Activated CD4-positive, alpha-beta T cell treated with anti-CD3 and anti-CD28 coated beads for 4 hours (primary cell): ENCODE data around the gene GBF1.
A peak's percentile ranks its signal among the peaks of the same experiment; 100 is the strongest.
"Not testable (repeated sequence)": the region's sequence is repeated elsewhere in the genome, so short reads cannot be mapped to it uniquely, and the experiment has no call there.

Experiments used
- DNase-seq, 2 donors: peaks; one replicate each; pipeline ENCODE4 v3.0.0-alpha.2; 2020

Gene GBF1, protein sequence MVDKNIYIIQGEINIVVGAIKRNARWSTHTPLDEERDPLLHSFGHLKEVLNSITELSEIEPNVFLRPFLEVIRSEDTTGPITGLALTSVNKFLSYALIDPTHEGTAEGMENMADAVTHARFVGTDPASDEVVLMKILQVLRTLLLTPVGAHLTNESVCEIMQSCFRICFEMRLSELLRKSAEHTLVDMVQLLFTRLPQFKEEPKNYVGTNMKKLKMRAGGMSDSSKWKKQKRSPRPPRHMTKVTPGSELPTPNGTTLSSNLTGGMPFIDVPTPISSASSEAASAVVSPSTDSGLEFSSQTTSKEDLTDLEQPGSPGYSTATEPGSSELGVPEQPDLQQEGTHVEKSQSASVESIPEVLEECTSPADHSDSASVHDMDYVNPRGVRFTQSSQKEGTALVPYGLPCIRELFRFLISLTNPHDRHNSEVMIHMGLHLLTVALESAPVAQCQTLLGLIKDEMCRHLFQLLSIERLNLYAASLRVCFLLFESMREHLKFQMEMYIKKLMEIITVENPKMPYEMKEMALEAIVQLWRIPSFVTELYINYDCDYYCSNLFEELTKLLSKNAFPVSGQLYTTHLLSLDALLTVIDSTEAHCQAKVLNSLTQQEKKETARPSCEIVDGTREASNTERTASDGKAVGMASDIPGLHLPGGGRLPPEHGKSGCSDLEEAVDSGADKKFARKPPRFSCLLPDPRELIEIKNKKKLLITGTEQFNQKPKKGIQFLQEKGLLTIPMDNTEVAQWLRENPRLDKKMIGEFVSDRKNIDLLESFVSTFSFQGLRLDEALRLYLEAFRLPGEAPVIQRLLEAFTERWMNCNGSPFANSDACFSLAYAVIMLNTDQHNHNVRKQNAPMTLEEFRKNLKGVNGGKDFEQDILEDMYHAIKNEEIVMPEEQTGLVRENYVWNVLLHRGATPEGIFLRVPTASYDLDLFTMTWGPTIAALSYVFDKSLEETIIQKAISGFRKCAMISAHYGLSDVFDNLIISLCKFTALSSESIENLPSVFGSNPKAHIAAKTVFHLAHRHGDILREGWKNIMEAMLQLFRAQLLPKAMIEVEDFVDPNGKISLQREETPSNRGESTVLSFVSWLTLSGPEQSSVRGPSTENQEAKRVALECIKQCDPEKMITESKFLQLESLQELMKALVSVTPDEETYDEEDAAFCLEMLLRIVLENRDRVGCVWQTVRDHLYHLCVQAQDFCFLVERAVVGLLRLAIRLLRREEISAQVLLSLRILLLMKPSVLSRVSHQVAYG (N-terminal part only)

DNA sequence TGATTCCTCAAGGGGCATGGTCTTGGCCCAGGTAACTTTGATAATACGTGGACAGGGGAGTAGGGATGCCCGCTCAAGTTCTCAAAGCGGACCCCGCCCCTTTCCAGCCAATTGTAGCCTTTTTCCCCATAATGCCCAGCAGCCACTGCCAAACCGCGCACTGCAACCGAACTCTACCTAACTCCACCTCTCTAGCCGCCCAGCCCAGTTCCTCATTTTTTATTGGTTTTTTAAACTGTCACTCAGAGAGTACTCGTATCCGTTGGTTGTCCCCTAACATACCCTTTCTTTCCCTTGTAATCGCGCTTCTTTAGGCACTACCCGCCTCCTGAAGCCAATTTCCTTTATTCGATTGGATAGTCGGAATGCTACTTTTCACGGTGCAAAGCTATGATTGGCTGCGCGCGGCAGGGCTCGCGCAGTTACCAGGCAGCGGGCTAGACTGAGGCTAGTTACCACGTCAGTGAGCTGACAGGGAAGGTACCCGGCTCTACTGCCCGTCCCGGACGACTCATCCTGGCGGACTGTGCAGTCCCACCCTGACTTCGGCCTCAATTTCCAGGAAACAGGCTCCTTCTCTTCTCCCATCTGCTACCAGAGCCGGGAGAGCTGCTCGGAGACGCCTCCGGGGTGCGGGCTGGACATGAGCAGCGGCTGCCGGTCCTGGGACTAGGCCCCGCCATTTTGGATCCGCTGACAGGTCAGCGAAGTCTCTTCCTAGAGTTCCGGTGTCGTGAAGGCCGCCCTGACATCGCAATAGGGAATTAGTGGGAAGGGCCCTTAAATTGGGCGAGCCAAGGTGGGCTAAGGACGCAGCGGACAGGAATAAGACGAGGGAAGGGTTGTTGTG is at the start of gene GBF1:
GBF1 (plus strand) TSS at position 451 of the 850 bp plus-strand sequence. CDS start 13,407 bp downstream, outside the sequence.
- peak; percentile 83 for DNase-seq

DNA sequence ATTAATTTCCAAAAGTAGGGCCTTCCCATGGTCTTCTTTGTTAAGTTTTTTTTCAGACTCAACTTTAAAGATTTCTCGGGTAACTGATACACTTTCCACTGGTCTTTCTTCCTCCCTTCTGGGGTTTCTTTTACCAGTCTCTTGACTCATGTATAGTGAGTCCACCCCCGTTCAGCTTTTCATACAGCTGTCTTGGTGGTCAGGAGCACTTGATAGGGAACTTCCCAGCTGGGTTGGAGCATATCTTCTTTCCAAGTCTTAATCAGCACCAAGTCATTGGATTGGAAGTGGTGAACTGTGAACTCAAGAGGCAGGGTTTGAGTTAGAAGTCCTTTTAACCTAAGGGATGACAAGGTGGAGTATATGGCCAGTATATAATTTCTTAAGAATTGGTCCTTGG is 48.4 kb upstream of the GBF1 start:
- no peak for DNase-seq

DNA sequence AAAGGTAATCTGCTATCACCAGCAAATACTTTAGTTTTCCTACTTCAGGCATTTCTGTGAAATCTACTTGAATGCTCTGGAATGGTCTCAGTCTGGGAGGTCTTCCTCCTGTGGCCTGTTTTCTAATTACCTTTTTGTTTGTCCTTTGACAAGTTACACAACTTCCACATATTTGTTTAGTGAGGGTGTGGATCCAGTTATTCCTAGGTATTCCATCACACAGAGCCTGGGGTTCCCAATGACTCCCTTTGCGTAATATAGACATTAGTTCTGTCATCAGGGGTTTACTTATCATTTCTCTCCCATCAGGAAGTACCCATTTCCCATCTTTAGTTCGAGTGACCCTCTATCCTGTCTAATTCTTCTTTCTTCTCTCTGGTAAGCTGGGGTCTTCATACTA is 47.3 kb upstream of the GBF1 start:
- no peak for DNase-seq

DNA sequence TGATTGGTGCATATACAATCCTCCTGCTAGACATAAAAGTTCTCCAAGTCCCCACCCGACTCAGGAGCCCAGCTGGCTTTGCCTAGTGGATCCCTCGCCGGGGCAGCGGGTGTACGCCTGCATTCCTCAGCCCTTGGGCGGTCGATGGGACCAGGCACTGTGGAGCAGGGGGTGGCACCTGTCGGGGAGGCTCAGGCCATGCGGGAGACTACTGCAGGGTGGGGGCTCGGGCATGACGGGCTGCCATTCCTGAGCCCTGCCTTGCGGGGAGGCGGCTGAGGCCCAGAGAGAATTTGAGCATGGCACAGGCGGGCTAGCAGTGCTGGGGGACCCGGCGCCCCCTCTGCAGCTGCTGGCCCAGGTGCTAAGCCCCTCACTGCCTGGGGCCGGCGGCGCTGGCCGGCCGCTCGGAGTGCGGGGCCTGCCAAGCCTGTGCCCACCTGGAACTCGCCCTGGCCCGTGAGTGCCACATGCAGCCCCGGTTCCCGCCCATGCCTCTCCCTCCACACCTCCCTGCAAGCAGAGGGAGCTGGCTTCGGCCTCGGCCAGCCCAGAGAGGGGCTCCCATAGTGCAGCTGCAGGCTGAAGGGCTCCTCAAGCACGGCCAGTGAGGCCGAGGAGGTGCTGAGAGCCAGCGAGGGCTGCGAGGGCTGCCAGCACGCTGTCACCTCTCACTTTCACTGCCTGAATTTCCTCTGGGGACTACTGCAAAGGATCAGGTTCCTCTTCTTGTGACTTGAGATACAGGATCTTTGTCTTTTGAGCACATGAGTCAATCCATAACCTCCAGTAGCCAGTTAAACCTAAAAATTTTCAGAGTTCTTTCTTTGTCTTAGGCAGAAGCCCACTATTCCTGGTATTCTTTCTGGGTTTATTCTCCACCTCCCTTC is 44.3 kb upstream of the GBF1 start:
- DNase-seq, result no peak

DNA sequence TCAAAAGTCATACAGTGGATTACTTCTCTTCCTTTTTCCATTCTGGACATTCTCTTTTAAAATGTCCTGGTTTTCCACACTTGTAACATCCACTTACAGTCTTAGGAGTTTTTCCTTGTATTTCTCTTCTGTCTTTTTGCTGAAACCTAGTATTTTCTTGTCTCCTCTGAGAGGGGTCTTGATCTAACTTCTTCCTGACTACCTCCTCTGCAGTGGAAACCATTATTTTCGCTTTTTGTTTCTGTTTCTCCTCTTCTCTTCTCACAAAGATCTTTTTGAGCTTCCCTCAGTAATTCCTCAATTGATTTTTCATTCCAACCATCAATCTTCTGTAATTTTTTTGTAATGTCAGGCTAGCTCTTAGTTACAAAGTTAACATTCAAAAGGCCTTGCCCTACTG is 42.9 kb upstream of the GBF1 start:
- DNase-seq, result no peak

DNA sequence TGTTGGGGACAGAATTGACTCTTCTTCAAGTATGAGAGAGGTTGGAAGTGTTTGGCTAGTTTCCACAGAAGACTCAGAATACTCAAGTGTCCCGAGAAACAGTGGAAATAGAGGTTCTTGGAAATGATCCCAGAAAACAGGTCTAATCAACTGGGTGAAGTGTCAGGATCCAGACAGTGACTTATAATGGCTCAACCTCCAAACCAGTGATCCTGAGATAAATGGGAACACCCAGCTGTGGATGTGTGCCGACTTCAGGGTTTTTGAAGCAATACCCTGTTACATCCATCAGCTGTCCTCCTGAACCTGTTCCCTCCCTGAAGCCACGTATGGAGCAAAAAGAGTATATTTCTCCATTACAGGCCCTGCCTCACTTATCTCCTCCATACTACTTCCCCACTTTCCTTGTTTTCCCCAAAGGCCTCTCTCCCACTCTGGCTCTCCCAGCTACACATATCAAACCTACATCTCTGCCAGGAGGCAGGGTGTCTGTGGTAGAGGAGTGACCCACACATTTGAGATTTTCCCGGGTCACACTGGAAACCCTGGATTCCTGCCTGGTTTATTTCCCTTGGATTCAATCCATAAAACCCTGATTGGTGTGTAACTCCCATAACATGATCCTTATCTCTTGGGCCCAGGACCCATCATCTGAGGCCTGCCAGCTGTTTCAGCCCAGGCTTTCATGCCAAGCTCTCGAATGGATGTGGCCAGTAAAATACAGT is 36.9 kb upstream of the GBF1 start:
- no peak for DNase-seq

DNA sequence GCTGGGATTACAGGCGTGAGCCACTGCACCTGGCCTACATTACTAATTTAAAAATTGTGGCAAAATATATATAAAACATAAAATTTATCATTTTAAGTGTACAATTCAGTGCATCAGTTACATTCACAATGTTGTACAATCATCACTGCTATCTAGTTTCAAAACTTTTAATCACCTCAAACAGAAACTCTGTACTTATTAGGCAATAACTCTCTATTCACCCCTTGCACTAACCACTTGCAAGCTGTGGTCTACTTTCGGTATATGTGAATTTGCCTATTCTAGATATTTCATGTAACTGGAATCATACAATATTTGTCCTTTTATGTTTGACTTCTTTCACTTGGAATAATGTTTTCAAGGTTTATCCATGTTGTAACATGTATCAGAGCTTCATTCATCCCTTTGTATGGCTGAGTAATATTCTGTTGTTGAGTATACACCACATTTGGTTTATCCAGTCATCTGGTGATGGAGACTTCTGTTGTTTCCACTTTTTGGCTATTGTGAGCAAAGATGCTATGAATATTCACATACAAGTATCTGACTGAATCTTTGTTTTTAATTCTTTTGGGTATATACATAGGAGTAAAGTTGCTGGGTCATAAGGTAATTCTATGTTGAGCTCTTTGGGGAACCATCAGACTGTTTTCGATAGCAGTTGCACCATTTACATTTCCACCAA is 33.6 kb upstream of the GBF1 start:
- no peak for DNase-seq

DNA sequence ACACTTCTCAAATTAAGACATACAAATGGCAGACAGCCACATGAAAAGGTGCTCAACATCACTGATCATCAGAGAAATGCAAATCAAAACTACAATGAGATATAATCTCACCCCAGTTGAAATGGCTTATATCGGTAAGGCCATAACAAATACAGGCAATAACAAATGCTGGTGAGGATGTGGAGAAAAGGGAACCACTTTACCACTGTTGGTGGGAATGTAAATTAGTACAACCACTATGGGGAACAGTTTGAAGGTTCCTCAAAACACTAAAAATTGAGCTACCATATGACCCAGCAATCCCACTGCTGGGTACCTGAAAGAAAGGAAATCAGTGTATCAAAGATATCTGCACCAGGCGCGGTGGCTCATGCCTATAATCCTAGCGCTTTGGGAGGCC is 31.7 kb upstream of the GBF1 start:
- not testable (repeated sequence) for DNase-seq

DNA sequence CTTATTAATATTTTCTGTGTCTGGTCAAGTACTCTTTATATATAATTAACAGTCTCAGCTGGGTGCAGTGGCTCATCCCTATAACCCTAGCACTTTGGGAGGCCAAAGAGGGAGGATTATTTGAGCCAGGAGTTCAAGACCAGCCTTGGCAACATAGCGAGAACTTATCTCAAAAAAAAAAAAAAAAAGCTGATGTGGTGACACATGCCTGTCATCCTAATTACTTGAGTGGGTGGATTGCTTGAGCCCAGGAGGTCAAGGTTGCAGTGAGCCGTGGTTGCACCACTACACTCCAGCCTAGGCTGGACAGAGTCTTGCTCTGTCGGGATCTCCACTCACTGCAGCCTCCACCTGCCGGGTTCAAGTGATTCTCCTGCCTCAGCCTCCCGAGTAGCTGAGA is 26.0 kb upstream of the GBF1 start:
- no peak for DNase-seq

DNA sequence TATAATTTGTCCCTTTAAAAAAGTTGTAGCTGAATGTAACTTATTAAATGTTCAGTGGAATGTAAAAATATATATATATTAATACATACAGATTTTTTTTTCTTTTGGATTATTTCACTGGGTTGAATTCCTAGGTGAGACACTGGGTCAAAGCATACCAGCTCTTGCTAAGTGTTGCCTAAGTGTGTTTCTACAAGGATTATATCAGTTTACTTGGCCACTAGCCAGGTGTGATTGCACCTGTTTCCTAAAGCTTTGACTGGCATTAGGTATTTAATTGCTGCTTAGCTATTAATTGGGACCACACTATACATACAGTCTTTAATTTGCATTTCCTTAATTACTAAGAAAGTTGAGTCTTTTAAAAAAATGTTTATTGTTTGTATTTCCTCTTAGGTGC is 24.7 kb upstream of the GBF1 start:
- no peak for DNase-seq

DNA sequence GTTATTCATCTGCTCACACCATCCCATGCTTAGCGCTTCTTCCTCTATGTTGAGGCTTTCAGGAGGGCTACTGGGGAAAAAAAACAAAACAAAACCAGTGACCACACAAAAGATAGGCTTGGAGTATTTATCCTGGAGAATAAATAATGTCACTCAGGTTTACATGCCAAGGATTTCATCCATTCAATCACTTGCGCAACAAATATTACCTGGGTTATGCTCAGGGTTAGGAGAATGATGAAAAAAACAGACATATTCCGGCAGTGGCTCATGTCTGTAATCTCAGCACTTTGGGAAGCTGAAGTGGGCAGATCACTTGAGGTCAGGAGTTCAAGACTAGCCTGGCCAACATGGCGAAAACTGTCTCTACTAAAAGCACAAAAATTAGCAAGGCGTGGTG is 22.5 kb upstream of the GBF1 start:
- DNase-seq, result no peak

DNA sequence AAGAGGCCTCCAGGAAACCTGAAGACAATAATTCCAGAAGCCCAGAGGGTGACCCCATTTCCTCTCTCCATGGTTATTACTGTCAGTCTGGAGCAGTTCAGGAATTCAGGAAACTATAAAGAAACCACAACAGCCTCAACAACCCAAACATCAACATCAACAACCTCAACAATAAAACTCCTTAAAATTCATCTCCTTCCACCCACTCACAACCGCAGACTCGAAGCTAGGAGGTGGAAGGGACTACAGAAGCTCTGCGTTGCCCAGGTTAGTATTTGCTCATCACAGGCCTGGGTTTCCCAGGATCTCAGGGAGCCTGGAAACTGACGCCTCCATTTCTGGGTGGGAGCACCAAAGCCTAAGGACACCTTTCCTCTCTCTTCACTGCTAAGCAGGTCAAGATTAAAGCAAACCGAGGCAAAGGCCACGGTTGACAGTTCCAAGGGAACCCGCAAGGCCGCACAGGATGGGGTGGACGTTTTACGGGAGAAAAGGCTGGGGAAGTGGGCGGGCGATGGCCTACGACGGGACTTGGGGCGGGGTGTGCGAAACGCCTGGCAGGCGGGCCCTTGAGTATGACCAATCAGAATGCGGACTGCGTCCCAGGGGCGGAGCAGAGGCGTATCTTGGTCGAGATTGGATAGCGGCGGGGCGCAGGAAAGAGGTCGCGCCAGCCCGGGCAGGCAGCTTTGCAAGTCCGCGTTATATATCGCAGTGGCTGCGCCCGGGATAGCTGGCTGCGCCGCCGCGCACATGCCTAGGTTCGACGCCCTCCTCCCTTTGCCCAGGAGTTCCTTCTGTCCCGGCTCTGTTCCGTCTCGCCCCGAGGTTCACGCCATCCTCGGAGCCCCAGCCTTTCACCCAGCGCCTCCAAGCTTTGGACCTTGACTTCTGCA is 19.4 kb upstream of the GBF1 start, which contains the start of gene ELOVL3:
ELOVL3 (plus strand) TSS at position 654 of the 896 bp plus-strand sequence. CDS start 250 bp downstream, outside the sequence.
- peak; percentile 77 to 80 for DNase-seq

DNA sequence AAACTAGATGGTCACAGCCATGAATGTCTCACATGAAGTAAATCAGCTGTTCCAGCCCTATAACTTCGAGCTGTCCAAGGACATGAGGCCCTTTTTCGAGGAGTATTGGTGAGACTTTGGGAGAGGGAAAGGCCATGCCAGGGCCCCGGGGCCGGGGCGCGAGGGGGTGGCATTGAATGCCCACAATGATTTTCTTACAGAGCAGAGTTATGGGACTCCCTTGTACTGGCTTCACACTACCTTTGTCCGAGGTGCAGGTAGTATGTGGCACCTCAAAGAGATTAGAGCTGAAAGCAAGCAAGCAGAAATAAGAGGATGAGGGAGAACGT is 18.8 kb upstream of the GBF1 start:
- DNase-seq, result no peak

DNA sequence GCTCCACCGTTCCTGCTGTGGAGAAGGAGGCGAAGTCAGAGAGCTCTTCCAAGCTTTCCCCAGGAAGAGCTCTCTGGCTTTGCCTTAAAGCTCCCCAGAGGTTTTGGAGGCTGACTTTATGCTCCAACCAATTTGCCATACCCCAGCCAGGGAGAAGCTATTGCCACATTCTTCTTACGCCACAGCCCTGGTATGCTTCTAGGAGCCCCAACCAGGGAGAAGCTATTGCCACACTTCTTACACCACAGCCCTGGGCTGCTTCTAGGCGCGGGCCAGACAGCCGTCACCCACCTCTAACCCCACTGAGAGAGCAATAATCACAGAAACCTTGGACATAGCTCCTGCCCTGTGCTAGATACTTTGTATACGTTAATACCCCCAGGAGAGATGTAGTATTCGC is 18.3 kb upstream of the GBF1 start:
- no peak for DNase-seq

DNA sequence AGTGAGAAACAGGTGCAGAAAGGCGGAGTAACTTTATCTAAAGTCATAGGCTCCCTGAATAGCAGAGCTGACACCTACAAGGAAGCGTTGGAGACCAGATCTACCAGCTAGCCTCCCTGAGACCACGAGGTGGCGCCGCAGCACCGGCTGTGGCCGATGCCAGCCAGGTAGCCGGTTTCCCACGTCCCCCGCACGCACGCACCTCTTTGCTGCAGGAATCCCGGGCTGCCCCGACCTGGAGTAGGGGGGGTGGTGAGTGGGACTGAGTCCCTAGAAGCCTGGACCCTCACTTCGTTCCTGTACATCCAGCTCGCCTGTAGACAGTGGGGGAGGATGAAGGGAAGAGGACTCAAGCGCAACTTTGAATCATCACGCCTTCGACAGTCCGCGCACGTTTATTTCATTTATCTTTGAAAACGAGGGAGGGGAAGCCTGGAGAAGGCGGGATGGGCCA is 15.5 kb upstream of the GBF1 start:
- peak; percentile 84 to 85 for DNase-seq

DNA sequence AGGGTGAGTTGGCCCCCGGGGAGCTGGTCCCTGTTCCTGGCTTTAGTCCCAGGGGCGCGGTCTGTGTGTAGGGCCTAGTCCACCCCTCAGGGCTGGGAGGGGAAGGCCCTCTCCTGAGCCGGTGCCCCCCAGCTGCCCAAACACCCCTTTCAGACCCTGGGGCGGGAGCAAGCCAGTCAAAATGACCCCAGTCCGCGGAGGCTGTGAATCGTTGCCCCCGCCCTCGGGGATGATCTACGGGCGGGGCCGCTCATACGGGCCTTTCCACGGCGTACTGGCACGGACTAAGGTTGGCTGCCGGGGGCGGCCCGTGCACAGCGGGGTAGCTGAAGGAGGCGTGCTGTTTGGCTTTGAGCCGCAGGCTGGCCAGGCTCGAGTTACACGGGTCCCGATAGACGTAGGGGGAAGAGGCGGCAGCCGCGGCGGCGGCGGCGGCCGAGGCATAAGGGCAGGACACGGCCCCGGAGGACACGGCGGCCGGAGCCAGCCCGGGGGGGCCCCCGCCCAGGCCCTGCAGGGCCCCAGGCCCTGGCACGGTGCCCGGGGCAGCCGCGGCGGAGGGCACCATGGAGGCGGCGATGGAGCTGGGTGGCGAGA is 15.0 kb upstream of the GBF1 start:
- DNase-seq, result peak; percentile 19 to 42

DNA sequence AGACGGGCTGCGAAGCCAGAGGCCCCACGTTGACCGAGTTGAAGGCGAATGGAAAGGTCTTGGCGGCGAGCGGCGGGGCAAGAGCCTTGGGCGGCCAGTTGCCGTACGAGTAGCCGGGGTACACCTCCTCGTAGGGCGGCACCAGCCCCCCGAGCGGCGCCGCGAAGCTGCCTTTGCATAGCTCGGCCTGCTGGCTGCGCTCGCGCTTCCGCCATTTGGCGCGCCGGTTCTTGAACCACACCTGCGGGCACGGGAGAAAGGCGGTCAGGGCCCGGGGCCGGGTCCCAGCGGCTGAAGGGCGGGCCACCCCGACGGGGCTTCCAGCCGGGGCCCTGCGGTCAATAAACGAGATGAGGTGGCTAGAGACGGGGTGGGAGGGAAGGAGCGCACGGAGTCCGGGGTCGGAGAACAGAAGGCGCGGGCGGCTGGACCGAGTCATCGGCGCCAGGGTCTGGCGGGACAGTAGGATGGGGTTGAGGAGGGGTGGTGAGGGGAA is 14.4 kb upstream of the GBF1 start:
- DNase-seq, result peak; percentile 39 to 40
